Pulmonary artery endothelial cell (primary cell): Measurements from ENCODE around the gene NLRP9. TPM values are rescaled to one million over a fixed set of nuclear protein-coding genes. Genes with fewer than 3 reads are reported as not detected.

Experiments
- DNase-seq: peaks from one replicate; pipeline ENCODE4 v3.0.0-alpha.2; 2011; ENCODE audit warnings: low read depth, low spot score
- total RNA-seq: library from RNA; depleted of rRNA; stranded (reverse); fragments of >200 nt; gene quantifications from 2 replicates; pipeline ENCODE4 v1.2.3, GENCODE V29; 2014

The NLRP9 gene
- total RNA-seq, 1 donor from 2014 or later, result under 0.01 TPM

- peak; percentile 85 for DNase-seq
These were observed 63.2 kb downstream of the NLRP9 start, which contains the start of gene EPN1 for GRCh38 chr19:55674841-55675660. EPN1 (plus strand) TSS chr19:55675226; CDS start chr19:55678628, 3,402 bp downstream.

- DNase-seq, result no peak
These were observed 63.8 kb downstream of the NLRP9 start for GRCh38 chr19:55674459-55674840.

DNA sequence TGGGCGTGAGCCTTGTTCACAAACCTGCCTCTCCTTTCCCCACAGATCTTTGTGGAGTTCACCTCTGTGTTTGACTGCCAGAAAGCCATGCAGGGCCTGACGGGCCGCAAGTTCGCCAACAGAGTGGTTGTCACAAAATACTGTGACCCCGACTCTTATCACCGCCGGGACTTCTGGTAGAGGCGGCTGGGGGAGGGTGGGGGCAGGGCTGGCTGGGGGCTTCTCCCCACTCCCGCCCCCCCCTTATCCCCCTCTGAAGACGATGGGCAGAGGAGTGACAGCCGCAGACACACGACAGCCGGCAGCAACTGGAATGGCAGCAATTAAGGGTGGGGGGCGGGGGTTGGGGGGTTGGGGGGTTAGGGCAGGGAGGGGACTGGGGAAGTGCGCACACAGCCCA is 64.3 kb downstream of the NLRP9 start:
- DNase-seq, result no peak

GRCh38 chr19:55673465-55673864 is 64.7 kb downstream of the NLRP9 start:
- DNase-seq, result no peak

DNA sequence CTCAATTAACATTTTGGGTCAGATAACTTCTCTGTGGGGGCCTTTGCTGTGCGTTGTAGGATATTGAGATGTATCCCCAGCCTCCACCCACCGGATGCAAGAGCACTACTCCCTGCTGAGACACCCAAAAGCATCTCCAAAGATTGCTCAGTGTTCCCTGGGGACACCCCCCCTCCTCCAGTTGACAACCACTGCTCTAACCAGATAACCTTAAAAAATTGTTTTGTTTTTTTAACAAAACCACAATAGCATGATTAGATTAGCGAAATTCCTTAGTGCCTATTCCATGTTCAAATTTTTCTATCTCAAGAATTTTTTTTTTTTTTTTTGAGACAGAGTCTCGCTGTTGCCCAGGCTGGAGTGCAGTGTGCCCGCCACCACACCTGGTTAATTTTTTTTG is 65.8 kb downstream of the NLRP9 start:
- no peak for DNase-seq

DNA sequence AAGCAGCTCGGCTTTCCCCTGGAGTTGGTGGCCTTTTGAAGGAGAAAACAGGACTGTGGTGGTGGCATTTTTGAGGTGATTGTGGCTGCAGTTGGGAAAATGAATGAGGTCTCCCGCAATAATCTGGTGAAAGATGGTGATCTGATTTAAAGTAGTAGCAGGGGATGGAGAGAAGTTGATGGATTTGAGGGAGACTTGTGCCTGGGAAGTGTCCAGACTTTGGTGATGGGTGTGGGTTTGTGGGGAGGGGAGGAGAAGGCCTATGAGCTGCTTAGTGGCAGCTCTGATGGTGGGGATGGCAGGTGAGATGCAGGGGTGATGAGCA is 67.2 kb downstream of the NLRP9 start:
- no peak for DNase-seq

DNA sequence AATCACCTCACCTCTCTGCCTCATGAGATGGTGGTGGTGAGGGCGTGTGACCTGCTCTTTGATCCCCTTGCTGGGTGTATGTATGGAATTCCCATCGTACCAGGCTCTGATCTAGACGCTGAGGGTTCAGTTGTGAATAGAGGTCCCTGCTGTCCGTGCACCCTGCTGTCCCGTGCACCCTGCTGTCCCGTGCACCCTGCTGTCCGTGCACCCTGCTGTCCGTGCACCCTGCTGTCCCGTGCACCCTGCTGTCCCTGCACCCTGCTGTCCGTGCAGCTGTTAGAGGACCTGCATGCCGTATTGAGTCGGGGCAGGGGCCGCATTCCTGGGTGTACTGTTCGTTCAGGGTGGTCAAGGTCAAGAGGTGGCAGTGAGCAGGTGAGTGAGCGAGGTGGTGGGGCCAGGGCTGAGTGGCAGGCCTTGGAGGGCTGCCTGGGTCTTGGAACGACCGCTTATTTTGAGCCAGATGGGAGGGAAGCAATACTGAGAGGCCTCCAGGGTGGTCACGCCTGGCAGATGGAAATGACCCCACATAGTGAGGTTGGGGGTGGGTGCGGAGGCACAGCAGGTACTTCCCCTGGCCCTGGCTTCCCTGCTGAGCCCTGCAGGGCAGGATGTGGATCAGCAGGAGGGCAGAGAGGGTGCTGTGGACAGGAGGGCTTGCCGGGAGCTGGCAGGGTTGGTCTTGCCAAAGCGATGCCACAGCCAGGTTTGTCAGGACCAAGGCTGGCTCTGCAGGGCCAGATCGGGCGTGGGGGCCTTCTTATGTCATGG is 67.7 kb downstream of the NLRP9 start:
- no peak for DNase-seq

- no peak for DNase-seq
These were observed 68.6 kb downstream of the NLRP9 start for GRCh38 chr19:55669418-55670279.

GRCh38 chr19:55668603-55669348 is 69.4 kb downstream of the NLRP9 start:
- no peak for DNase-seq

- no peak for DNase-seq
These were observed 70.2 kb downstream of the NLRP9 start for GRCh38 chr19:55667958-55668357.

DNA sequence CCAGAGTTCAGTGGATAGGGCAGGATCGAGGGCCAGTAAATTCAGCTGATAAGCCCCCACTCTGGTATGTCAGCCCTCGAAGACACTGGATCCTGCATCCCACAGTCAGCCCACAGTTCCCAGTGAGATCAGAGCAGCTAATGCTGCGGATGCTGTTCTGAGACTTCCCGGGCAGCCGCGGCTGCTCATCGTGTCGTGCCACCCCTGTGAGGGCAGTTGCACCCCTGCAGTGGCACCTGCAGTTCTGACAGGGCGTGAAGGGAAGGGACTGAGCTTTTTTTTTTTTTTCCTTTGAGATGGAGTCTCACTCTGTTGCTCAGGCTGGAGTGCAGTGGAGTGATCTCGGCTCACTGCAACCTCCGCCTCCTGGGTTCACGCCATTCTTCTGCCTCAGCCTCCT is 70.7 kb downstream of the NLRP9 start:
- DNase-seq, result no peak

- no peak for DNase-seq
These were observed 71.2 kb downstream of the NLRP9 start for GRCh38 chr19:55667006-55667381.

- no peak for DNase-seq
These were observed 71.7 kb downstream of the NLRP9 start for GRCh38 chr19:55666343-55667005.

DNA sequence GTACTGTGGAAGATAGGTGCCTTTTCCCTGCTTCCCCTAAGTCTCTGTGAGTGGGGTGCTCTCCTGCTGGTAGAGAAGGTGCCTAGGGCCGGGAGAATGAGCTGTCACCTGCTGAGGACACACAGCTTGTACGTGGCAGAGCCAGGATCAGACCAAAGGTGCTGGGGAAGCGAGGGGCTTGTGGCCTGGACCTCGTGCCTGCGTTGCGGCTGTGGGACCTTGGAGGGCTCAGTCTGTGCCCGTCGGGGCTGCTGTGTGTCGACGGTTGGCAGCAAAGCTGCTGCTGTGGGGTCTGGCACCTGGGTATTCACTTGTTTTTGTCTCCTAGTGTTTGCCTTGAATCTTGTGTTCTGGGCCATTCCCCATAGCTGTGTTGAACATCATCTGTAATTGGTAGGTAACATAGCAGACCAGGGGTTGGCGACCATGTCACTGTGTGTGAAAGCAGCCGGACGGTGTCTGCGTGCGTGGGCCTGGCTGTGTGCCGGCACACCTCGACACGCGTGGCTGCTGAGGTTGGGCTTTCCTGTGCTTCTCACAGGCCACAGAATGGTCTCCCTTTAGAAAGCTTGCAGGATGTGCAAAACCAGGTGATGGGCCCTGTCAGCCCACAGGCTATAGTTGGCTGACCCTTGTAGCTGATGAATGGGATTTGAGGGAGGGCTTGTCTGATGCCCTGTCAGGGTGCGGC is 74.2 kb downstream of the NLRP9 start:
- DNase-seq, result no peak

DNA sequence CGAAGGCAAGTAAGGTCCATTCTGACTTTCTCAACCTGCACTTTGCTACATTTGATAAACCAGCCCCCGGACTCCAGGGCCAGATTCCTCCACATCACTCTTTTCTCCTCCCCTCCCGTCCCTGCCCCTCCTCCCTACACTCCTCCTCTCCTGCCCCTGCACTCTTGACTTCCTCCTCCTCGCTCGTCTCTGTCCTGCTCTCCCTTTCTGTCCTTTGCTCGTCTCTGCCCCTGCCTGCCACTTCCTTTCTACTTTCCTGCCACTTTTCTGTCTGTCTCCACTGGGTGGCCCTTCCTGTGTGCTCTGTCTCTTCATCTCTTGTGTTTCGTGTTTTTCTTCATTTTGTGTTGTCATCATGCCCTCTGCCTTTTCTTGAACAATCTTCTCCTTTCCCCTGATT is 76.4 kb downstream of the NLRP9 start:
- DNase-seq, result no peak

- DNase-seq, result no peak
These were observed 77.2 kb downstream of the NLRP9 start for GRCh38 chr19:55660991-55661390.

GRCh38 chr19:55660404-55660803 is 77.8 kb downstream of the NLRP9 start:
- no peak for DNase-seq

GRCh38 chr19:55659822-55660221 is 78.4 kb downstream of the NLRP9 start:
- DNase-seq, result no peak

DNA sequence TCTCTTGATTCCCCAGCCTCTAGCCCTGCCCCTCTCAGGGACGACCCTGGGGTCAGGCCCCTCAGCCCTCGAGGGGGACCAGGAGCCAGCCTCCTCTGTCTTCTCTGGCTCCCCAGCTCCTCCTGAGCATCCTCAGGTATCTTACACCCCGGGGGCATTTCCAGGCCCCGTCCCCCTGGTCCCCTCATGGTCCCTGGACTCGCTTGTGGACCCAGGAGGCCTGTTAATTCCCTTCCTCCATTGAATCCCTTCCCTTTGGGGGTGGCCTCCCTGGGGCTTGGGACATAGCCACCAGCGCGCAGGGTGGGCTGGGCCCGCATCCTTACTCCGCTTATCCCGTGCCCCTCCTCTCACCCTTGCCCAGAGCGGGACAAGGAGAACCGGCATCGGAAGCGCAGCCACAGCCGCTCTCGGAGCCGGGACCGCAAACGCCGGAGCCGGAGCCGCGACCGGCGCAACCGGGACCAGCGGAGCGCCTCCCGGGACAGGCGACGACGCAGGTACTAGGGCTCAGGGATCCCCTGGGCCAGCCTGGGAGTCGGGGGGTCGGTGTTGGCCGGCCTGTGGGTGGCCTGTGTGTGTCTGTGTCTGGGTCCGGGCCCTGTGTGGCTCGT is 79.2 kb downstream of the NLRP9 start:
- no peak for DNase-seq
